ENCODE data around the gene MORC1. TPM values are rescaled to one million over a fixed set of nuclear protein-coding genes. Genes with fewer than 3 reads are reported as not detected.

The MORC1 gene
- polyA plus RNA-seq (2013): 0.07 TPM

DNA sequence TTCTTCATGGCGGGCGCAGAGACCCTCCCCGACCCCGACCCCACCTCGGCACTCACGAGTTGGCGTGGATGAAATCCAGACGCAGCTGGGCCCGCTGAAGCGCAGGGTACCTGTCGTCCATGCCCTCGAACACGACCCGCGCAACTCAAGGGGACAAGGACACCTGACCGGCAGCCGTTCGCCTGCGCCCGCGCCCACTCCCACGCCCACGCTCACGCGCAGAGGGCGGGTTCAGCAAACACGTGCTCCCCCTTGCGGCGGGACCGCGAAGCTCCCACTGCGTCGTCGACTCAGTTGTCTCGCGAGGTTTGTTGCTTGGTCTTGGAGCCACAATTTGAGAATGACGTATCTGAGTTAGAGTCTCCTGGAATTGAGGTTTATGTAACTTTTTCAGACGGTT, at the start of gene MORC1:
TSS of gene MORC1 (minus strand) at position 196 of the 400 bp plus-strand sequence. CDS start at position 121, 75 bp downstream.
- Histone ChIP-seq H3K4me1 (ENCODE audit: control extremely low read depth in 1 of 4, control insufficient read depth in 4 of 4, insufficient read depth in 4 of 4, low read length in 3 of 4) (no peaks in the 10 kb centered on the region), H3K4me3 (ENCODE audit: control insufficient read depth in 1 of 7, extremely low read depth in 1 of 7, insufficient read depth in 4 of 7, low read depth in 2 of 7, low read length in 6 of 7) (no peak within 1 kb of the TSS), H3K9me3 (ENCODE audit: control extremely low read depth in 1 of 5, control insufficient read depth in 4 of 5, insufficient read depth in 2 of 5, low read depth in 1 of 5, low read length in 4 of 5) (no peaks in the 10 kb centered on the region), H3K27ac (ENCODE audit: insufficient read depth in 1 of 2, low read depth in 1 of 2, low read length in 2 of 2, poor library complexity in 1 of 2, severe bottlenecking in 2 of 2) (no peak within 1 kb of the TSS), H3K27me3 (replicated peaks in 2 of 5; ENCODE audit: control insufficient read depth in 4 of 5, insufficient read depth in 5 of 5, low read length in 4 of 5) (no peaks in the 10 kb centered on the region), H3K36me3 (ENCODE audit: control insufficient read depth in 4 of 4, insufficient read depth in 4 of 4, low read length in 3 of 4) (no peaks in the 10 kb centered on the region)
- CTCF ChIA-PET: interaction anchor here (0.9 kb wide), 1 partner anchor 45 kb away, joined by 4 read pairs; no protein-coding TSS in a partner anchor
- WGBS (ENCODE audit: insufficient coverage): 97% methylated on average over 37 of the region's 38 CpGs
- no peak for DNase-seq
- POLR2A ChIA-PET: no interaction called here

GRCh38 chr3:109165905-109166304, 48.0 kb upstream of the MORC1 start:
- Histone ChIP-seq H3K9me3 (ENCODE audit: control extremely low read depth in 1 of 5, control insufficient read depth in 4 of 5, insufficient read depth in 2 of 5, low read depth in 1 of 5, low read length in 4 of 5) (no peaks in the 10 kb centered on the region), H3K36me3 (ENCODE audit: control insufficient read depth in 4 of 4, insufficient read depth in 4 of 4, low read length in 3 of 4) (no peaks in the 10 kb centered on the region), H3K27ac (ENCODE audit: insufficient read depth in 1 of 2, low read depth in 1 of 2, low read length in 2 of 2, poor library complexity in 1 of 2, severe bottlenecking in 2 of 2) (no peak overlapping the region), H3K4me1 (ENCODE audit: control extremely low read depth in 1 of 4, control insufficient read depth in 4 of 4, insufficient read depth in 4 of 4, low read length in 3 of 4) (no peaks in the 10 kb centered on the region), H3K27me3 (replicated peaks in 2 of 5; ENCODE audit: control insufficient read depth in 4 of 5, insufficient read depth in 5 of 5, low read length in 4 of 5) (no peaks in the 10 kb centered on the region), H3K4me3 (ENCODE audit: control insufficient read depth in 1 of 7, extremely low read depth in 1 of 7, insufficient read depth in 4 of 7, low read depth in 2 of 7, low read length in 6 of 7) (no peak overlapping the region)
- ChIA-PET CTCF (no interaction called here), POLR2A (no interaction called here)
- DNase-seq: no peak
- WGBS (ENCODE audit: insufficient coverage): 100% methylated on average over 3 of the region's 4 CpGs

DNA sequence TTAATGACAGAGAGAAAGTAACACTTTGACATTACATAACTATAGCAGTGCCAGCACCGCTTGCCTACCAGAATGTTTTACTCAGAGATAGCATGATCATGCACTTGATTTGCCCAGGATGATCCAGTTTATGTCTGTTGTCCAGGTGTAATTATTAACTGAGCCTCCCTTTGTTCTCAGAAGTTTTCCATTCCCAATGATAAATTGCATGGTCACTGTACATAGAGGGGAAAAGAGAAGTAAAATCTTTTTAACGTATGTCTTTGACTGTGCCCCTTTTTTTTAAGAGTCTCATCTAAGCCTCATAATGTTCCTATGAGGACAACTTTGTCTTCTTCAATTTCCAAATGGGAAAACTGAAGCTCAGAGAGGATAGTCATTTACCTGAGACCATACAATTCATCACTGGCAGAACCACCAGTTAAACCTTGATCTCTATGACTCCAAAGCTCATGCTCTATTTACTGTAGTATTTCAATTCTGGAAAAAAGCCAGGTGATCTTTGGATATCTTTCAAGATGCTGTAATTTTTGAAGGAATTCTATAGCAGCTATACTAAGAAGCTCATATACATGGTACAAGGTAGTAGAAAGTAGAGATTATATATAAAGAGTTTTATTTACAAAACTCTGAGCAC, 43.7 kb upstream of the MORC1 start:
- Histone ChIP-seq H3K27ac (ENCODE audit: insufficient read depth in 1 of 2, low read depth in 1 of 2, low read length in 2 of 2, poor library complexity in 1 of 2, severe bottlenecking in 2 of 2) (no peak overlapping the region), H3K4me3 (ENCODE audit: control insufficient read depth in 1 of 7, extremely low read depth in 1 of 7, insufficient read depth in 4 of 7, low read depth in 2 of 7, low read length in 6 of 7) (no peak overlapping the region), H3K4me1 (ENCODE audit: control extremely low read depth in 1 of 4, control insufficient read depth in 4 of 4, insufficient read depth in 4 of 4, low read length in 3 of 4) (no peaks in the 10 kb centered on the region), H3K9me3 (ENCODE audit: control extremely low read depth in 1 of 5, control insufficient read depth in 4 of 5, insufficient read depth in 2 of 5, low read depth in 1 of 5, low read length in 4 of 5) (peaks cover 0 to 5% (median 0%) of the 10 kb centered on the region in 5 experiments), H3K36me3 (ENCODE audit: control insufficient read depth in 4 of 4, insufficient read depth in 4 of 4, low read length in 3 of 4) (no peaks in the 10 kb centered on the region), H3K27me3 (replicated peaks in 2 of 5; ENCODE audit: control insufficient read depth in 4 of 5, insufficient read depth in 5 of 5, low read length in 4 of 5) (no peaks in the 10 kb centered on the region)
- ChIA-PET CTCF (interaction anchor here (0.9 kb wide), 1 partner anchor 11 kb away, joined by 3 read pairs; no protein-coding TSS in a partner anchor), POLR2A (no interaction called here)
- no CpG with 5 or more reads among the region's 2 CpGs for WGBS (ENCODE audit: insufficient coverage)
- DNase-seq: no peak

DNA sequence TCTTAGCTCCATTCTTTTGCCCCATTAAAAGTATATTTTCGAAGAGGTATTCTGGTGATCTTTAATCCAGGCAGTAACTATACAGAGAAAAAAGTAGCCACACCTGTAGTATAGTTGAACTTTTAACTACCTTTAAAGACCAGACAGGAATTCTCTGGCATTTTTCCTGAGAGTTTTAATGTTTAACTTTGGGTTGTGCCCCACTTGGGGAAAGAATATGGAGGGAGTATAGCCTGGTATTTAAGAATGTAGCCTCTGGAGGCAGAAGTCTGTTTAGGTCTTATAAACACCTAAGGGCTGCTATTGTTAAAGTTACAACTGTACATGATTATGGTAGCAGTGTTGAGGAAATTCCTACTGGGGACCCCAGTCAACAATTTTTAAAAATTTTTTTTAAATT, 37.9 kb upstream of the MORC1 start:
- no peak overlapping the region for H3K4me3 ChIP-seq (ENCODE audit: control insufficient read depth in 1 of 7, extremely low read depth in 1 of 7, insufficient read depth in 4 of 7, low read depth in 2 of 7, low read length in 6 of 7)
- no peak overlapping the region for H3K27ac ChIP-seq (ENCODE audit: insufficient read depth in 1 of 2, low read depth in 1 of 2, low read length in 2 of 2, poor library complexity in 1 of 2, severe bottlenecking in 2 of 2)
- no peaks in the 10 kb centered on the region for H3K27me3 ChIP-seq (replicated peaks in 2 of 5; ENCODE audit: control insufficient read depth in 4 of 5, insufficient read depth in 5 of 5, low read length in 4 of 5)
- H3K4me1 ChIP-seq (ENCODE audit: control extremely low read depth in 1 of 4, control insufficient read depth in 4 of 4, insufficient read depth in 4 of 4, low read length in 3 of 4): no peaks in the 10 kb centered on the region
- H3K9me3 ChIP-seq (ENCODE audit: control extremely low read depth in 1 of 5, control insufficient read depth in 4 of 5, insufficient read depth in 2 of 5, low read depth in 1 of 5, low read length in 4 of 5): peaks cover 0 to 5% (median 0%) of the 10 kb centered on the region in 5 experiments
- ChIA-PET POLR2A (no interaction called here), CTCF (no interaction called here)
- DNase-seq: no peak
- H3K36me3 ChIP-seq (ENCODE audit: control insufficient read depth in 4 of 4, insufficient read depth in 4 of 4, low read length in 3 of 4): no peaks in the 10 kb centered on the region
- WGBS (ENCODE audit: insufficient coverage): no CpG with 5 or more reads among the region's 1 CpG

- ChIA-PET CTCF (no interaction called here), POLR2A (no interaction called here)
- Histone ChIP-seq H3K36me3 (ENCODE audit: control insufficient read depth in 4 of 4, insufficient read depth in 4 of 4, low read length in 3 of 4) (no peaks in the 10 kb centered on the region), H3K27me3 (replicated peaks in 2 of 5; ENCODE audit: control insufficient read depth in 4 of 5, insufficient read depth in 5 of 5, low read length in 4 of 5) (no peaks in the 10 kb centered on the region), H3K4me3 (ENCODE audit: control insufficient read depth in 1 of 7, extremely low read depth in 1 of 7, insufficient read depth in 4 of 7, low read depth in 2 of 7, low read length in 6 of 7) (no peak overlapping the region), H3K9me3 (ENCODE audit: control extremely low read depth in 1 of 5, control insufficient read depth in 4 of 5, insufficient read depth in 2 of 5, low read depth in 1 of 5, low read length in 4 of 5) (peaks cover 0 to 5% (median 0%) of the 10 kb centered on the region in 5 experiments), H3K27ac (ENCODE audit: insufficient read depth in 1 of 2, low read depth in 1 of 2, low read length in 2 of 2, poor library complexity in 1 of 2, severe bottlenecking in 2 of 2) (no peak overlapping the region), H3K4me1 (ENCODE audit: control extremely low read depth in 1 of 4, control insufficient read depth in 4 of 4, insufficient read depth in 4 of 4, low read length in 3 of 4) (no peaks in the 10 kb centered on the region)
- DNase-seq: no peak
- 93% methylated on average over 2 of the region's 2 CpGs for WGBS (ENCODE audit: insufficient coverage)
These were observed 37.0 kb upstream of the MORC1 start for GRCh38 chr3:109154979-109155378.

GRCh38 chr3:109152320-109152719, 34.4 kb upstream of the MORC1 start:
- WGBS (ENCODE audit: insufficient coverage): 94% methylated on average over 2 of the region's 4 CpGs
- H3K4me3 ChIP-seq (ENCODE audit: control insufficient read depth in 1 of 7, extremely low read depth in 1 of 7, insufficient read depth in 4 of 7, low read depth in 2 of 7, low read length in 6 of 7): no peak overlapping the region
- no peaks in the 10 kb centered on the region for H3K27me3 ChIP-seq (replicated peaks in 2 of 5; ENCODE audit: control insufficient read depth in 4 of 5, insufficient read depth in 5 of 5, low read length in 4 of 5)
- no peak for DNase-seq
- POLR2A ChIA-PET: no interaction called here
- H3K27ac ChIP-seq (ENCODE audit: insufficient read depth in 1 of 2, low read depth in 1 of 2, low read length in 2 of 2, poor library complexity in 1 of 2, severe bottlenecking in 2 of 2): no peak overlapping the region
- no peaks in the 10 kb centered on the region for H3K36me3 ChIP-seq (ENCODE audit: control insufficient read depth in 4 of 4, insufficient read depth in 4 of 4, low read length in 3 of 4)
- H3K9me3 ChIP-seq (ENCODE audit: control extremely low read depth in 1 of 5, control insufficient read depth in 4 of 5, insufficient read depth in 2 of 5, low read depth in 1 of 5, low read length in 4 of 5): no peaks in the 10 kb centered on the region
- no peaks in the 10 kb centered on the region for H3K4me1 ChIP-seq (ENCODE audit: control extremely low read depth in 1 of 4, control insufficient read depth in 4 of 4, insufficient read depth in 4 of 4, low read length in 3 of 4)
- CTCF ChIA-PET: no interaction called here

GRCh38 chr3:109149078-109149477, 31.1 kb upstream of the MORC1 start:
- Histone ChIP-seq H3K4me1 (ENCODE audit: control extremely low read depth in 1 of 4, control insufficient read depth in 4 of 4, insufficient read depth in 4 of 4, low read length in 3 of 4) (no peaks in the 10 kb centered on the region), H3K36me3 (ENCODE audit: control insufficient read depth in 4 of 4, insufficient read depth in 4 of 4, low read length in 3 of 4) (no peaks in the 10 kb centered on the region), H3K27me3 (replicated peaks in 2 of 5; ENCODE audit: control insufficient read depth in 4 of 5, insufficient read depth in 5 of 5, low read length in 4 of 5) (no peaks in the 10 kb centered on the region), H3K9me3 (ENCODE audit: control extremely low read depth in 1 of 5, control insufficient read depth in 4 of 5, insufficient read depth in 2 of 5, low read depth in 1 of 5, low read length in 4 of 5) (no peaks in the 10 kb centered on the region), H3K27ac (ENCODE audit: insufficient read depth in 1 of 2, low read depth in 1 of 2, low read length in 2 of 2, poor library complexity in 1 of 2, severe bottlenecking in 2 of 2) (no peak overlapping the region), H3K4me3 (ENCODE audit: control insufficient read depth in 1 of 7, extremely low read depth in 1 of 7, insufficient read depth in 4 of 7, low read depth in 2 of 7, low read length in 6 of 7) (no peak overlapping the region)
- ChIA-PET POLR2A (no interaction called here), CTCF (no interaction called here)
- no peak for DNase-seq
- 100% methylated on average over 2 of the region's 2 CpGs for WGBS (ENCODE audit: insufficient coverage)
